Astrocyte of the cerebellum (primary cell): ENCODE measurements around the gene PHF21A.

Source experiments
- DNase-seq: peaks from one replicate; pipeline ENCODE4 v3.0.0-alpha.2; 2011; ENCODE audit warnings: low read depth
- H3K4me3 ChIP-seq: 2 replicates; pipeline ENCODE4 v1.5.1; 2011; ENCODE audit warnings: mild to moderate bottlenecking, low read depth, low read length, moderate library complexity
- in situ Hi-C: cut with HindIII; loops from 2 replicates; pipeline ENCODE4 v1.10.0; 2017; ENCODE audit warnings: low sequenced_read_pairs
- TF ChIP-seq, protein P1 (sequence below): IDR thresholded peaks from 2 replicates; pipeline ENCODE4 v1.5.1; 2012; ENCODE audit warnings: low read length, low read depth, moderate library complexity, mild to moderate bottlenecking; ENCODE audit errors: missing control alignments

The PHF21A gene

DNA sequence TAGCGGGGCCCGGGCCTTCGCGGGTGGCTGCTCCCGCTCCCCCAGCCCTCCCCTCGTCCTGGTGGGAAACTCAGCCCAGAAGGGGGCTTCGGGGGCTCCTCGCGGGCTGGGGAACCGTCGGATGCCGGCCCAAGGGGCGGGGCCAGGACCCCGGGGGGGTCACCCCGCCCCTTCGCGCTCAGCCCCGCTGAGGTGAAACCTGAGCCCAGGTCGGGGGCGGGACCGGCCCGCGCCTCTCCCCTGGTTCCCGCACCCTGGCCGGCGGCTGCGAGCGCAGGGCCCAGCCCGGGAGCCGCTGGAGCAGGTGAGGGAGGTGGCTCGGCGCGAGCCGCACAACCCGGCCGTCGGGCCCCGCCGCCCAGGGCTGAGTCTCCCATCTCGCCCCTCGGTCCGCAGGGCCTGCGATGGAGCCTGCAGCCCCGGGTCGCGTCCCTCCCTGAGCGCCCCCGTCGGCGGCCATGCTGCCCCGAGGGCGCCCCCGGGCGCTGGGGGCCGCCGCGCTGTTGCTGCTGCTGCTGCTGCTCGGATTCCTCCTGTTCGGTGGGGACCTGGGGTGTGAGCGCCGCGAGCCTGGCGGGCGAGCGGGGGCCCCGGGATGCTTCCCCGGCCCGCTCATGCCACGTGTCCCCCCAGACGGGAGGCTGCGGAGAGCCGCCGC is 198.7 kb downstream of the PHF21A start, which contains the start of gene LARGE2:
Gene LARGE2, plus strand, starts transcription at position 232 of the 658 bp plus-strand sequence. Its CDS starts 227 bp downstream, at position 459.
- no peak within 1 kb of the TSS for H3K4me3 ChIP-seq
- in situ Hi-C loops = no loop called here
- DNase-seq = no peak
- TF ChIP-seq, protein P1, sequence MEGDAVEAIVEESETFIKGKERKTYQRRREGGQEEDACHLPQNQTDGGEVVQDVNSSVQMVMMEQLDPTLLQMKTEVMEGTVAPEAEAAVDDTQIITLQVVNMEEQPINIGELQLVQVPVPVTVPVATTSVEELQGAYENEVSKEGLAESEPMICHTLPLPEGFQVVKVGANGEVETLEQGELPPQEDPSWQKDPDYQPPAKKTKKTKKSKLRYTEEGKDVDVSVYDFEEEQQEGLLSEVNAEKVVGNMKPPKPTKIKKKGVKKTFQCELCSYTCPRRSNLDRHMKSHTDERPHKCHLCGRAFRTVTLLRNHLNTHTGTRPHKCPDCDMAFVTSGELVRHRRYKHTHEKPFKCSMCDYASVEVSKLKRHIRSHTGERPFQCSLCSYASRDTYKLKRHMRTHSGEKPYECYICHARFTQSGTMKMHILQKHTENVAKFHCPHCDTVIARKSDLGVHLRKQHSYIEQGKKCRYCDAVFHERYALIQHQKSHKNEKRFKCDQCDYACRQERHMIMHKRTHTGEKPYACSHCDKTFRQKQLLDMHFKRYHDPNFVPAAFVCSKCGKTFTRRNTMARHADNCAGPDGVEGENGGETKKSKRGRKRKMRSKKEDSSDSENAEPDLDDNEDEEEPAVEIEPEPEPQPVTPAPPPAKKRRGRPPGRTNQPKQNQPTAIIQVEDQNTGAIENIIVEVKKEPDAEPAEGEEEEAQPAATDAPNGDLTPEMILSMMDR = no peak

DNA sequence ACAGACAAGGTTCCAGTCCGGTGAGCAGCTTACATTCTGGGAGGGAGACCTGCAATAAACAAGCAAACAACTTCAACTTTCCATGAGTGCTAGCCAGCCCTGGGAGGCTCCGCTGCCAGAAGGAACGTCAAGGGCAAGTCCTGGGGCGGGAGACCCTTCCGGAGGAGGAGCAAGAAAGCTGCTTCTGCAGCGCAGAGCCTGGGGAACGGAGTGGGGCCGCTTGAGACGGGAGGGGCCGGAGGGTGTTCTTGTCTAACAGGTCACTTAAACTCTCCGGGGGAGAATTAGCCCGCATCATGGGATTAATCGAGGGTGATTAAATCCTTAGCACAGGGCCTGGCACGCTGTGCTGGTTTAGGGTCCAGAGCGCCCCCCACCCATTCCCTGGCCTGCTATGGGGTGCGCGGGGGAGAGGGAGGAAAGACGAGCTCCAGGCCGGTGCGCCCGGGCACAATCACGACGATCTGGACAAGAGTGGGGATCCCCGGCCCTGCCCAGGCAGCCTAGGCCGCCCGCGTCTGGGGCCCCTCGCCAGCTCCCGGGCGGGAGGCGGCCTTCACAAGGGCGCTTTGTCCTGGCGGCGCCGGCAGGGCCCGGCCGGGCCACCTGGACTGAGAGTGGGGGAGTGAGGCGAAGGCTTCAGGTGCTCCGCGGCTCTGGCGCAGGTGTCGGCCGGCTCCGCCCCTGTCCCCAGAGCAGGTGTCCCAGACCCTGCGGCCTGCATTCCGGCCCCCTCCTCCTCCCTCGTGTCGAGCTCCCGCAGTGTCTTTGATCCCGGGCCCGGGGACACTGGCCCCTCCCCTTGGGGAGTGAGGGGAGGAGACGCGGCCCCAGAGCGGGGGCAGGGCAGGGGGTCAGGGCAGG is 199.5 kb downstream of the PHF21A start:
- TF ChIP-seq, protein P1 = no peak
- in situ Hi-C loops = no loop called here
- no peak overlapping the region for H3K4me3 ChIP-seq
- DNase-seq = no peak

DNA sequence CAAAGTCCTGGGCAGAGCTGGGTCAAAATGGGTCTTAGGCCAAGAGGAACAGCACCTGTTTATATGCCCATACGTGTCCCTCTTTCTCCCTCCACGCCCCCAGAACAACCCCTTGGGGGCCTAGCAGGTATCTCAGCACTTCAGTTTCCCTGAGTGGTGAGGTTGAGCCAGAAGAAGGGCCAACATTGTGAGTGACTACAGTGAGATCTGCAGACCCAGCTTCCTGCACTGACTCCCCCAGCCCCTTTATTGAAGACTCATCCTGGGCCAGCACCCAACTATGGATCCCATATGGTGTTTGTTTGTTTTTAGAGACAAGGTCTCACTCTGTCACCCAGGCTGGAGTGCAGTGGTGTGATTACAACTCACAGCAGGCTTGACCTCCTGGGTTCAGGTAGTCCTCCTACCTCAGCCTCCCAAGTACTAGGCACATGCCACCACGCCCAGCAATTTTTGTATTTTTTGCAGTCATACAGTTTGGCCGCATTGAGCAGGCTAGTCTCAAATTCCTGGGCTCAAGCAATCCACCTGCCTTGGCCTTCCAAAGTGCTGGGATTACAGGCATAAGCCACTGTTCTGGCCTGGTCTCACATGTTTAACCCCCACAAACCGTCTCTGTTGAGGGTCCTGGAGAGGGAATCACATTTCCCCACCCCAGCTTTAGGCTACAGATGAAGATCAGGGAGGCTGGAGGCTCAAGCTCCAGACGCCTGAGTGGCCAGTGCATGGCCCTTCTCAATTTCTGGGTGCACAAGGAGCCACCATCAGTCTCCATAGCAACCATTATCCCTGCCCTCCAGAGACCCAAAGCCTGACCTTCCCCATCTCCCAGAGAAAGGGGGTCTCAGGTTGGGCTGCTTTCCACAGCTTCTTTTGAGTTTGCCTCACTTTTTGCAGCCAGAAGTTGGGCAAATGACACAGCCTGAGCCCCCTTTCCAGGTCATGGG is 200.4 kb downstream of the PHF21A start:
- no peak overlapping the region for H3K4me3 ChIP-seq
- in situ Hi-C loops = no loop called here
- no peak for DNase-seq
- TF ChIP-seq, protein P1 = no peak

DNA sequence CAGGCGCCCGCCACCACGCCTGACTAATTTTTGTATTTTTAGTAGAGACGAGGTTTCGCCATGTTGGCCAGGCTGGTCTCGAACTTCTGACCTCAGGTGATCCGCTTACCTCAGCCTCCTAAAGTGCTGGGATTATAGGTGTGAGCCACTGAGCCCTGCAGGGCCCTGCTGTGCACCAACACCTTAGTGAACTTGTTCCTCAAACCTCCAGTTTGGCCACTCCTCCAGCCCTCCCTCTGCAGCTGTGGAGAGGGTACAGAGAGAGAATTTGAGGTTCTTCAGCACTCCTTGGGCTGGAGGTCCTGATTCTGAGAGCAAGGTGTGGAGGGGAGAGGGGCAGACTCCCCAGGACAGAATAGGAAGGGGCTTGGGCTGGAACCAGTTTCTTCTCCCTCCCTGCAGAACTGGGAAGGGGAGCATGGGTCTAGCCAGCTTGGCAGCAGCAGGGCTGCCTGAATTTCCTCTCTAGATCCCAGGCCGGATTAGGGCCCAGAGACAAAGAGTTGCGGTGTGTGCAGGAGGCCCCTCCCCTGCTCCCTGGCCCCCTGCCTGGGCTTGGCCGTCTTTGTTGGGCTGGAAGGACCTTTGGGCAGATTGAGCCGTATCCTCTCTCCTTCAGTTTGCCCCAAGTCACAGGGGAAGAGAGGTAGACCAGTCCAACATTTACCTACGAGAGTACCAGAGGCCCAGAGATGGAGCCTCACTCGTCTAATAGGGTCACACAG is 201.3 kb downstream of the PHF21A start:
- H3K4me3 ChIP-seq = no peak overlapping the region
- TF ChIP-seq, protein P1 = no peak
- DNase-seq = no peak
- in situ Hi-C loops = no loop called here

GRCh38 chr11:45918962-45919675 is 202.1 kb downstream of the PHF21A start:
- in situ Hi-C loops = no loop called here
- TF ChIP-seq, protein P1 = no peak
- DNase-seq = no peak

More at GRCh38 chr11:45918962-45919675, 202.1 kb downstream of the PHF21A start:
- H3K4me3 ChIP-seq = peak overlapping the region; percentile 94
